HL-60 (cell line): ENCODE measurements around the gene PEF1.

Experiments
- POLR2AphosphoS5 ChIP-seq: IDR thresholded peaks from 2 replicates; pipeline ENCODE4 v1.6.1; 2012; ENCODE audit warnings: low read depth
- TF ChIP-seq, protein P1 (sequence below): IDR thresholded peaks from one replicate; pipeline ENCODE4 v1.5.1; 2011; ENCODE audit warnings: low read length, control low read depth, inconsistent platforms; ENCODE audit not compliant: insufficient read depth

DNA sequence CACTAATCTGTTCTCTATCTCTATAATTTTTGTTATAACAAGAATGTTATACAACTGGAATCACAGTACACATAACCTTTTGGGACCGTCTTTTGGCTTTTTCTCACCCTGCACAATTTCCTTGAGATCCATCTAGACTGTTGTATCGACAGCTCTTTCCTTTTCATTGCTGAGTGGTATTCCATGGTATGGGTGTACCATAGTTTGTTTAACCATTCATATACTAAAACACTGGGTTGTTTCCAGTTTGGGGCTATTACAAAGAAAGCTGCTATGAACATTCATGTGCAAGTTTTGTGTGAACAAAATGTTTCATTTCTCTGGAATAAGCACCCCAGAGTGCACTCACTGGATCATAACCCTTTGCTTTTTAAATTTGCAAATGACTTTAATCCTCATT lies 42.6 kb downstream of the PEF1 start:
- TF ChIP-seq, protein P1, sequence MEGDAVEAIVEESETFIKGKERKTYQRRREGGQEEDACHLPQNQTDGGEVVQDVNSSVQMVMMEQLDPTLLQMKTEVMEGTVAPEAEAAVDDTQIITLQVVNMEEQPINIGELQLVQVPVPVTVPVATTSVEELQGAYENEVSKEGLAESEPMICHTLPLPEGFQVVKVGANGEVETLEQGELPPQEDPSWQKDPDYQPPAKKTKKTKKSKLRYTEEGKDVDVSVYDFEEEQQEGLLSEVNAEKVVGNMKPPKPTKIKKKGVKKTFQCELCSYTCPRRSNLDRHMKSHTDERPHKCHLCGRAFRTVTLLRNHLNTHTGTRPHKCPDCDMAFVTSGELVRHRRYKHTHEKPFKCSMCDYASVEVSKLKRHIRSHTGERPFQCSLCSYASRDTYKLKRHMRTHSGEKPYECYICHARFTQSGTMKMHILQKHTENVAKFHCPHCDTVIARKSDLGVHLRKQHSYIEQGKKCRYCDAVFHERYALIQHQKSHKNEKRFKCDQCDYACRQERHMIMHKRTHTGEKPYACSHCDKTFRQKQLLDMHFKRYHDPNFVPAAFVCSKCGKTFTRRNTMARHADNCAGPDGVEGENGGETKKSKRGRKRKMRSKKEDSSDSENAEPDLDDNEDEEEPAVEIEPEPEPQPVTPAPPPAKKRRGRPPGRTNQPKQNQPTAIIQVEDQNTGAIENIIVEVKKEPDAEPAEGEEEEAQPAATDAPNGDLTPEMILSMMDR = no peak
- TF ChIP-seq POLR2AphosphoS5 = no peak
